GM19193 (cell line): Measurements from ENCODE around the gene RAB40B.

Source experiments
- POLR2A ChIP-seq: IDR thresholded peaks from 4 replicates; pipeline ENCODE4 v1.6.1; 2011; ENCODE audit not compliant: insufficient read depth, insufficient read length; ENCODE audit errors: extremely low read depth

Gene RAB40B, protein sequence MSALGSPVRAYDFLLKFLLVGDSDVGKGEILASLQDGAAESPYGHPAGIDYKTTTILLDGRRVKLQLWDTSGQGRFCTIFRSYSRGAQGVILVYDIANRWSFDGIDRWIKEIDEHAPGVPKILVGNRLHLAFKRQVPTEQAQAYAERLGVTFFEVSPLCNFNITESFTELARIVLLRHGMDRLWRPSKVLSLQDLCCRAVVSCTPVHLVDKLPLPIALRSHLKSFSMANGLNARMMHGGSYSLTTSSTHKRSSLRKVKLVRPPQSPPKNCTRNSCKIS

DNA sequence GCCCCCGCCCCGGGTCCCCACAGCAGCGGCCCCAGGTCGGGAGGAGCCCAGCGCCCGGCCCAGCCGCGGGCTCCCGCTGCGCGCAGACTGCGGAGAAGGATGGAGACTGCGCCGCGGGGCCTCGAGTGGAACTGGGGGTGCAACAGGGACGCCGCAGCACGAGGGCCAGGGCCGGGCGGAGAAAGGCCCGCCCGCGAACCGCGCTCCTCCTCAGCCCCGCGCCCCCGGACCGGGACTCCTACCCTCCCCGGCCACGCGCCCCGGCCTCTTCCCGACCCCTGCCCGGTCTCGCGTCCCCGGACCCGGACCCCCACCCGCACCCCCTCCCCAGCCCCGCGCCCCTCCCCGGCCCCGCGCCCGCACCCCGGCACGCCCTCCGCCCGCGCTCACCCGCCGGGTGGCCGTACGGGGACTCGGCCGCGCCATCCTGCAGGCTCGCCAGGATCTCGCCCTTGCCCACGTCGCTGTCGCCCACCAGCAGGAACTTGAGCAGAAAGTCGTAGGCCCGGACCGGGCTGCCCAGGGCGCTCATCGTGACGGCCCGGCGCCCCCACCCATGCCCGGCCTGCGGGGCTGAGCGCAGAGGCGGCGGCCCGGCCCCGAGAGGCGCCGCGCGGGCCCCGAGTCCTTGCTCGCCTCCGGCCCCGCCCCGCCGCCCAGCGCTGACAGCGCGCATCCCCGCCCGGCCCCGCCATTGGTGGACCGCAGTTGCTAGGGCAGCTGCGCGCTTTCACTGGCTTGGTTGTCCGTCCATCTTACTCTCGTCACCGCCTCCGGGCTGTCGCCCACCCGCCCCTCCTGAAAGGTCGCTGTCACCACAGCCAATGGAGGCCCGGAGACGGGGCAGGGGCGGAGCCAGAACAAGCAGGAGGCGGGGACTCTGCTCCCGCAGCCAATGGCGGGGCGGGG lies at the start of gene RAB40B:
RAB40B (minus strand) TSS at position 634 of the 909 bp plus-strand sequence; CDS start at position 532, 102 bp downstream.
- peak; percentile 42 for TF ChIP-seq POLR2A

DNA sequence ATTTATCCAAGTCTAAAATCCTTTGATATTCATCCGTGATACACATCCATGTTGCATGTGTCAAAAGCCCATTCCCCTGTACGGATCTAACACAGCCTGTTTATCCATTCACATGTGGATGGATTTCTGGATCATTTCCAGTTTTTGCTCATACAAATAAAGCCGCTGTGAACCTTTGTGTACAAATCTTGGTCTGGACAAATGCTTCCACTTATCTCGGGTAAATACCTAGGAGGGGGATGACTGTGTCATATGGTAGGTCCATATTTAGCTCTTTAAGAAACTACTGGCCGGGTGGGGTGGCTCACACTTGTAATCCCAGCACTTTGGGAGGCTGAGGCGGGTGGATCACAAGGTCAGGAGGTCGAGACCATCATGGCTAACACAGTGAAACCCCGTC lies 47.0 kb upstream of the RAB40B start:
- no peak for TF ChIP-seq POLR2A

DNA sequence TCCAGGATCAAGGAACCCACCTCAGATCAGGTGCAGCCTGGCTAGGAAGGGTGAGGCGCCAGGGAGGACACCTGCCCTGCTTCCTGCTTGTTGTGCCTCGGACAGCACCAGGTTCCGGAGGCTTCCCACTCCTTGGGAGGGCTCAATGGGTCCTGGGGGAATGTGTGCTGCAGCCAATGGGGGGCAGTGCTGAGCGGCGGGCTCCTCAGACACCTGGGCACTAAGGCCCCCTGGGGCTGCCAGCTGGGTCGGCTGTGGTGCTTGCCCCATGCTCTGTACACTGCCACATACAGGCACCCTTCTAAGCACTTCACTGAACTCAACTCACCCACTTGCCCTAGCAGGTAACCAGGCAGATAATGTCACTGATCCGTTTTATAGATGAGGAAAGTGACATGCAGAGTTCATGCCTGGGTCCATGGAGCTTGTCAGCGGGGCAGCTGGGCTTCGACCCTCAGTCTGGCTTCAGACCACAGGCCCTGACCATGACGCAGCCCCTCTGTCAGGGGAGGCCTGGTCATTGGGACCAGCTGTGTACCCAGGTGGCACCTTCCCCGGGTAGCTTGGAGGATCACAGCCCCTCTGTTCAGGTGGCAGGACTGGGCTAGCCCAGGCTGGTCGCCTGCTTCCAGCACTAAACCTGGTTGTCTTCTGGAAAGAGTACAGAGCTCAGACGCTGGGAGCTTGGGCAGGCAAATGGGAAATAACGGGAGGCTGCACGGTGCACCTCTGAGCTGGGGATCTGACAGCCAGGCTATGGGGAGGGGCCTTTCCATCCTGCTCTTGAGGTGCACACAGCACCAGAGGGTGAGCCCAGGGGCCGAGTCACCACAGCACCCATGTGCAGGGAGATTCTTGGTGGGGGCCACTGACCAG lies 45.1 kb upstream of the RAB40B start:
- TF ChIP-seq POLR2A: no peak

DNA sequence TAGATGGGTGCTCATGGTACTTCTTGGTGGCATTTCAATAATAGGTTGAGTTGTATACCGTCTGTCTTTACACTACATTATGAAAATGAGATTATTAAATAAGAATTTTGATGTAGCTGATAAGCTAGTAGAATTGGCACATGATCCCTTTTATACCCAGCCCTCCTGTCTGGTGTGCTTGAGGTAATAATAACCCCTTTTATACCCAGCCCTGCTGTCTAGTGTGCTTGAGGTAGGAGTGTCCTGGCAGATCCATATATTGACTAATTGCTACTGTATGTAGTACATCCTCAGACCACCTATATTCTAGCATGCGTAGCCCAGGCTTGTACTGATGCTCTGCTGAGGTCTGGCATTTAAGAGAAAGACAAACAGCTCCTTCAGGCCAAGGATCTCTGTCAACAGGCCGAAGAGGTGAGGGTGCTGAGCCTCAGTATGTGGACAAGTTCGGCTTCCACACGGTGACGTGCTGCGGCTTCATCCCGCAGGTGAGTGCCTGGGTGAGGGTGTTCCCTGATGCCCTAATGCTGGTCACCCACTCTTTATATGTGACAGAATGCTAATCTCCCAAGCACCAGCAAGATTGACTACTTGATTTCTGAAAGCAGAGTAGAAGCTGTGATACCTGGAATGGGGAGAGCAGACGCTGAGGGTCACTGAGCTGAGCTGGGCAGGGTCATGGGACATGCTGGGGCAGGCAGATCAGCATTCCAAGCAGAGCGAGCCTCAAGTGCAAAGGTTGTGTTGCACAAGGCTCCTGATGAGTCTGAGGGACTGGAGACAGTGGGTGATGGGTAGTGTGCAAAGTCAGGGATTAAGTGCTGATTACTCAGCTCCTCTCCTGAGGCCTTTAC lies 42.6 kb upstream of the RAB40B start:
- TF ChIP-seq POLR2A: no peak

DNA sequence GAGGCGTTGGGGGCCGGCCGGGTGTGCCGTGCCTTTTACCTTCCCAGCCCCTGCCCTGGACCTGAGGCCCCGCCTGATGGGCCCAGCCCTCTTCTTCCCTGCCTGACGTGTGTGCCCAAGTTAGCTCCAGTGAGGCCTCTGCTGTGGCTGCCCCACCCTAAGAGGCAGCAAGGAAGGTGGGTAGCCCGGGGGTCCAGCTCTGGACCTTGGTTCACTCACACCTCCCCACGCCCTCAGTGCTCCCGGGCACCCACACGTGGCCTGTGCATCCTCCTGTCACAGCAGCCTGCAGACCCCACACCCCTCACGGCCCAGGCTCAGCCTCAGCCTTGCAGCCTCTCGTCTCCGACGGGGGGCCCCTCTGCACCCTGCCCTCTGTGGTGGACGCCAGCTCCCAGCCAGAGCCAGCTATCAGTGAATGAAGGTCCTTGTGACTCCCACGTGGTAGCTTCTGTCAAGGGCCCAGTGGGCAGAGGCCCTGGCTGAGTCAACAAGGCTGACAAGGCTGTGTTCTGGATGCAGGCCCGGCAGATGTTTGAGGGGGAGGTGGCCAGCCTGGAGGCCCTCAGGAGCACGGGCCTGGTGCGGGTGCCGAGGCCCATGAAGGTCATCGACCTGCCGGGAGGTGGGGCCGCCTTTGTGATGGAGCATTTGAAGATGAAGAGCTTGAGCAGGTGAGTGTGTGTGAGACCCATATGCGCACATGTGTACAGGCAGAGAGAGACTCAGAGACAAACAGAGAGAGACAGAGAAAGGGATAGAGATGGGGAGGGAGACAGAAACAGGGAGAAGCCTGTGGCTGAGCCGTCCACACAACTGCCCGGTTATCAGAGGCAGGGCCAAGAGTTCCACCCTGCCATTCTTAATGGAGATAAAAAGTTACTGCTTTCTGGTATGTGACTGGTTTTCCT lies 39.7 kb upstream of the RAB40B start:
- no peak for TF ChIP-seq POLR2A

DNA sequence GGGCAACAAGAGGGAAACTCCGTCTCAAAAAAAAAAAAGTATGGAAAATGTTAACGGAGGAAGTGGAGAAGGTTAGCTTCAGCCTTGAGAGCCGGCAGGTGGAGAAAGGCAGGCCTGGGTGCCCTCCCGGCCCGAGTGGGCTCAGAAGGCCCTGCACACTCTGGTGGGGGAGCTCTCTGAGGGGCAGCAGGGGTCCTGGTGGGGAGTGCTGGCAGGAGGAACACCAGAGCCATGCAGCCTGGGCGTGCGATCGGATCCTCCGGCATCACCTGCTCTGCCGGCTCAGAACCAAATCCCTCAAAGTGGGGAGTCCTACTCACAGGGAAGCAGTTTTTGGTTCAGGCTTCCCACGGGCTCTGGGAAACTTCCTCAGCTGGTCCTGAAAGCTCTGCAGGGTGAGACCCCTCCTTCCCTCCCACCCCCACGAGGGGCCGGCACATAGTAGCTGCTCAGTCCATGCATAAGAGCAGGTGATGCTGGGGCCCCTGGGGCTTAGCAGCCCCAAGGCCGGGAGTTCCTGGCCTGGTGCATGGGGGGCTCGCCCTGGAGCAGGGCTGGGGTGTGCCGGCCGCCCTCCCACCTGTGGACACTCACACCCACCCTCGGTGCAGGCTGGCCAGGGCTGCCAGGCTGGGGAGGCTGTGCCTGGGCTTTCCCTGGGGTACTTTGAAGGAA lies 38.1 kb upstream of the RAB40B start:
- no peak for TF ChIP-seq POLR2A

DNA sequence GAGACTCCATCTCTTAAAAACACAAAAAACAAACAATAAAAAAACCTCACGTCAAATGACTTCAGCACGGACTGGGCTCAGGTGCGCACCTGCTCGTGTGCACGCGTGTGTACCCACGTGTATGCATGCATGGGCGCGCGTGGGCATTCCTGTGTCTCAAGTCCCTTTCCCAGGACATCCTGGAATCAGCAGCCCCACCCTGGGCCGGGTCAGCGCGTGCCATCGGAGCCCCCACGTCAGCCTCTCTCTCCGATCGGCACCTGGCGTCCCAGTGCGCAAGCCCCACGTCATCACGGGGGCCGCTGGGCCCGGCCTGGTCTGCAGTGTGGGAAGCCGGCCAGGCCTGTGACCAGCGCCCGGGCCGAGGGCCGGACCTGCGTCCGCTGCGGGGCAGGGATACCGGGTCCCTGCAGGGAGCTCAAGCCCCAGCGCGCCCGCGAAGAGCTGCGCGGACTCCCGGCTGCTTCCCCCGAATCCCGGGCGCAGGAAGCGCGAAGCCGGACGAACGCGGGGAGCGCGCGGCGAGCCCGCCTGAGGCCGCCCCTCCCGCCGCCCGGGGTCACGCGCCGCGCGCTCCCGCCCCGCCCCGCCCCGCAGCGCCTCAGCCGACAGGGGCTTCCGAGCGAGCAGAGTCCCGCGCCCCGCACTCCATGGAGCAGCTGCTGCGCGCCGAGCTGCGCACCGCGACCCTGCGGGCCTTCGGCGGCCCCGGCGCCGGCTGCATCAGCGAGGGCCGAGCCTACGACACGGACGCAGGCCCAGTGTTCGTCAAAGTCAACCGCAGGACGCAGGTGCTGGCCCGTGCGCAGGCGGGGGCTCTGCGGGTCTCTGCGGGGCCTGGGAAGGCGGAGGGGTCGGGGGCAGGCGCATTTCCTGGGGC lies 36.7 kb upstream of the RAB40B start, which contains the start of gene FN3K:
FN3K (plus strand) TSS at position 629 of the 880 bp plus-strand sequence; CDS start at position 651, 22 bp downstream.
- no peak for TF ChIP-seq POLR2A

DNA sequence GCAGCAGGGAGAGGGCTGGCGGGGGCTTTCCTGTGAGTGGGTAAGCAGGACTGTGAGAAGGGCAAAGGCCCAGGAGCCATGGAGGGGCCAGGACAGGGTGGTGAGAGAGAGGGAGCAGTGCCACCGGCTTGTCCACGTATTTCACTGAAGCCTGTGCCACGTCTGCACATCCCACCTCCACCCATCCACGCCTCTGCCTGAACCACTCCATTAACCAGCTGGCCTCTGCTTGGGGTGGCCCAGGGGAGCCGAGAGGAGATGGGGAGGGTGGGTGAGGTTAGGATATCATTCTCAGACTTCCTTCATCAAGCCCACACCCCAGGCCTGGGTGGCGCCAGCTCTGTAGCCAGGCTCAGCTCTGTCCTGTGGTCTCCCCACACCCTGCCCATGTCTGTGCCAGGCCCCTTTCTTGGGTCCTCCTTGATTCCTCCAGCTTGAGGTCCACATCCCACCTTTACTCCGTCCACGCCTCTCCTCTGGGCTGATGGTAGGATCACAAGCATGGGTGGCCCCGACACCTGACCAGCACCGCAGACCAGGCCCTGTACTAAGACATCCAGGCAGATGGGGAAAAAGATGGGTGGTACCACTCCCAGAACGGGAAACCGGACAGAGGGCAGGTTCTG lies 33.7 kb upstream of the RAB40B start:
- TF ChIP-seq POLR2A: no peak

DNA sequence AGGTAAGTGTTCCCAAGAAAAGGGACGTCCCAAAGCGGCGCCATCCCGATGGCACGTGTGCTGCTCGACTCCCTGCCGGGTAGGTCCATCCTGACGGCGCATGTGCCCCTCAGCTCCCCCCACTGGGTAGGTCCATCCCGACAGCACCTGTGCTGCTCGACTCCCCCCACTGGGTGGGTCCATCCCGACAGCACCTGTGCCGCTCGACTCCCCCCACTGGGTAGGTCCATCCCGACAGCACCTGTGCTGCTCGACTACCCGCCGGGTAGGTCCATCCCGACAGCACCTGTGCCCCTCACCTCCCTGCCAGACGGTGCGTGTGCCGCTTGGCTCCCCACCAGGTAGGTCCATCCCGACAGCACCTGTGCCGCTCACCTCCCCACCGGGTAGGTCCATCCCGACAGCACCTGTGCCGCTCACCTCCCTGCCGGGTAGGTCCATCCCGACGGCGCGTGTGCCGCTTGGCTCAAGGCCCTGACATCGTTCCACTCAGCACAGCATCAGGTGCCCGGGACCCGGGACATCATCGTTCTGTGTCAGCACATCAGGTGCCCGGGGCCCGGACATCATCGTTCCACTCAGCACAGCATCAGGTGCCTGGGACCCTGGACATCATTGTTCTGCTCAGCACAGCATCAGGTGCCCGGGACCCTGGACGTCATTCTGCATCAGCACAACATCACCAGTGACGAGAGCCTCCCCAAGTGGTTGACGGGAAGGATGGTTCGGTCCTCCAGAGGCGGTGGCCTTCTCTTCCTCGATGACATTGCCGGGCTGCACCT lies 31.2 kb upstream of the RAB40B start:
- no peak for TF ChIP-seq POLR2A

DNA sequence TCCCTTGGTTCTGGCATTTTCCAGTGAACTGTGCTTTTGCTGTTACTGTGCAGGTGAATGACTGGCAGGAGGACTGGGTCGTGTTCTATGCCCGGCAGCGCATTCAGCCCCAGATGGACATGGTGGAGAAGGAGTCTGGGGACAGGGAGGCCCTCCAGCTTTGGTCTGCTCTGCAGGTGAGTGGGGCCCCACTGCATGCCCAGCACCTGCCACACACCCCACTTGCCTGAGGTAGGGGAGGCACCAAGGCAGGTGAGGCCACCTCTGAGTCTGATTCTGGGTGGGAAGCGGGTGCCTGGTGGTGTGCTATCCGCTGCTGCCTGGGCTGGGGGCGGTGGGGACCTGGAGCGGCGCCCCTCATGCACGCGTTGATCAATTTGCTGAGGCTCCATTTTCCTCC lies 27.9 kb upstream of the RAB40B start:
- no peak for TF ChIP-seq POLR2A
